Measurements from ENCODE around the gene INTS11. TPM values are rescaled to one million over a fixed set of nuclear protein-coding genes. Genes with fewer than 3 reads are reported as not detected.

Gene INTS11
- total and polyA plus RNA-seq, 2 of the 13 experiments (the other 11 are each of a cell fraction or from before 2014, with no cell fraction given), result 52.8 to 94.8 TPM

DNA sequence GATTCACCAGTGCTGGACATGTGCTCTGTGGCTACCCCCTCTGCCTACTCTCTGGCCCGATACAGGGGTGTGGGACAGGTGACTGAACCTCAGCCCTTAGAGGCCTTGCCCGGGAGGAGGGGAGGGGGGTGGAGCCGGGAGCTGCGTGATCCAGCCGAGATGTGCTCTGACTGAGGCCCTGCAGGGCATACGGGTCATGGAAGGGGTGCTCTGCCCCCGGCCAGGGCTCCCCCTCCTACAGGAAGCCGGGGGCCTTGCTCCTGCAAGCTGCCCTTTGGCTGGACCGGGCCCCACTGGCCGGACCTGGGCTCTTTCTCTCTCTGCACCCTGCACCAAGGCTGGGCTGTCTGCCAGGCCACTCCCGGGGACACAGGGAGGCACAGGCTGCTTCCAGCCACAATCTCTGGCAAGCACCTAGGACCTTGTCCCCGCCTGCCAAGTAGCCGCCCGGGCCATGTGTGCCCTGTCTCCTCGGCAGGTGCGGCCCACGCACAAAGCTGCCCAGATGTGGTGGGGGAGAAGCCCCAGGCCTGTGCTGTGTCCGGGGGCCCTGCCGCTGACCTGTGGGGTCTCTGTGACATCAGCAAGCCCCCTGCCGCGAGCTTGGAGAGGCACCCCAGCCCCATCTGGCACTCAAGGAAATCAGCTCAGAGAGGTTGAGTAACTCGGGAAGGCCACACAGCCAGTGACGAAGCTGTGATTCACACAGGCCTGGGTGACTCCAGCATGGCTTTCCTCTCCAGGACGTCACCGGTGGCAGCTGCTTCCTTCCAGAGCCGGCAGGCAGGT lies 42.7 kb downstream of the INTS11 start (continued):
- TF ChIP-seq, protein P1, sequence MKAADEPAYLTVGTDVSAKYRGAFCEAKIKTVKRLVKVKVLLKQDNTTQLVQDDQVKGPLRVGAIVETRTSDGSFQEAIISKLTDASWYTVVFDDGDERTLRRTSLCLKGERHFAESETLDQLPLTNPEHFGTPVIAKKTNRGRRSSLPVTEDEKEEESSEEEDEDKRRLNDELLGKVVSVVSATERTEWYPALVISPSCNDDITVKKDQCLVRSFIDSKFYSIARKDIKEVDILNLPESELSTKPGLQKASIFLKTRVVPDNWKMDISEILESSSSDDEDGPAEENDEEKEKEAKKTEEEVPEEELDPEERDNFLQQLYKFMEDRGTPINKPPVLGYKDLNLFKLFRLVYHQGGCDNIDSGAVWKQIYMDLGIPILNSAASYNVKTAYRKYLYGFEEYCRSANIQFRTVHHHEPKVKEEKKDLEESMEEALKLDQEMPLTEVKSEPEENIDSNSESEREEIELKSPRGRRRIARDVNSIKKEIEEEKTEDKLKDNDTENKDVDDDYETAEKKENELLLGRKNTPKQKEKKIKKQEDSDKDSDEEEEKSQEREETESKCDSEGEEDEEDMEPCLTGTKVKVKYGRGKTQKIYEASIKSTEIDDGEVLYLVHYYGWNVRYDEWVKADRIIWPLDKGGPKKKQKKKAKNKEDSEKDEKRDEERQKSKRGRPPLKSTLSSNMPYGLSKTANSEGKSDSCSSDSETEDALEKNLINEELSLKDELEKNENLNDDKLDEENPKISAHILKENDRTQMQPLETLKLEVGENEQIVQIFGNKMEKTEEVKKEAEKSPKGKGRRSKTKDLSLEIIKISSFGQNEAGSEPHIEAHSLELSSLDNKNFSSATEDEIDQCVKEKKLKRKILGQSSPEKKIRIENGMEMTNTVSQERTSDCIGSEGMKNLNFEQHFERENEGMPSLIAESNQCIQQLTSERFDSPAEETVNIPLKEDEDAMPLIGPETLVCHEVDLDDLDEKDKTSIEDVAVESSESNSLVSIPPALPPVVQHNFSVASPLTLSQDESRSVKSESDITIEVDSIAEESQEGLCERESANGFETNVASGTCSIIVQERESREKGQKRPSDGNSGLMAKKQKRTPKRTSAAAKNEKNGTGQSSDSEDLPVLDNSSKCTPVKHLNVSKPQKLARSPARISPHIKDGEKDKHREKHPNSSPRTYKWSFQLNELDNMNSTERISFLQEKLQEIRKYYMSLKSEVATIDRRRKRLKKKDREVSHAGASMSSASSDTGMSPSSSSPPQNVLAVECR (CRISPR knock-in tag; IDR thresholded peaks at IDR 0.05; ENCODE audit: borderline replicate concordance), result peak; percentile 69; the same call in 1 of the 2 replicates
- TF ChIP-seq ZNF788 (CRISPR knock-in tag; IDR thresholded peaks at IDR 0.05; ENCODE audit: borderline replicate concordance), result peak; percentile 97; the same call in 1 of the 2 replicates
- TF ChIP-seq SRY (CRISPR knock-in tag; IDR thresholded peaks at IDR 0.05), result no peak
- TF ChIP-seq PRMT3 (CRISPR knock-in tag; IDR thresholded peaks at IDR 0.05; ENCODE audit: borderline replicate concordance, low read depth), result no peak
- peak; percentile 69 for TF ChIP-seq SPEN (CRISPR knock-in tag; IDR thresholded peaks at IDR 0.05; ENCODE audit: low read depth)
- TF ChIP-seq CEBPB (IDR thresholded peaks at IDR 0.05; ENCODE audit: borderline replicate concordance, low read depth, low read length), result no peak
- no peak for TF ChIP-seq ZNF709 (CRISPR knock-in tag; IDR thresholded peaks at IDR 0.05)
- no peak for TF ChIP-seq ETV6 (CRISPR knock-in tag; conservative IDR thresholded peaks at IDR 0.05)
- TF ChIP-seq ATAD3A (CRISPR knock-in tag; IDR thresholded peaks at IDR 0.05), result no peak
- no peak for TF ChIP-seq ZNF337 (CRISPR knock-in tag; IDR thresholded peaks at IDR 0.05; ENCODE audit: borderline replicate concordance, low read depth)
- peak; percentile 72; the same call in 1 of the 2 replicates for TF ChIP-seq GABPB1 (CRISPR knock-in tag; IDR thresholded peaks at IDR 0.05)
- TF ChIP-seq ZNF777 (CRISPR knock-in tag; IDR thresholded peaks at IDR 0.05), result no peak
- TF ChIP-seq CBX5 (CRISPR knock-in tag; IDR thresholded peaks at IDR 0.05; ENCODE audit: borderline replicate concordance), result no peak
- no peak for TF ChIP-seq CAMTA2 (CRISPR knock-in tag; IDR thresholded peaks at IDR 0.05; ENCODE audit: borderline replicate concordance)
- no peak for TF ChIP-seq FOXA3 (CRISPR knock-in tag; IDR thresholded peaks at IDR 0.05)
- TF ChIP-seq, protein P2, sequence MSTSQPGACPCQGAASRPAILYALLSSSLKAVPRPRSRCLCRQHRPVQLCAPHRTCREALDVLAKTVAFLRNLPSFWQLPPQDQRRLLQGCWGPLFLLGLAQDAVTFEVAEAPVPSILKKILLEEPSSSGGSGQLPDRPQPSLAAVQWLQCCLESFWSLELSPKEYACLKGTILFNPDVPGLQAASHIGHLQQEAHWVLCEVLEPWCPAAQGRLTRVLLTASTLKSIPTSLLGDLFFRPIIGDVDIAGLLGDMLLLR (CRISPR knock-in tag; IDR thresholded peaks at IDR 0.05), result no peak
- TF ChIP-seq RELA (CRISPR knock-in tag; IDR thresholded peaks at IDR 0.05), result 0 out of 2 replicates have a peak, but pooled peaks have one; percentile 19
- TF ChIP-seq HIVEP1 (CRISPR knock-in tag; IDR thresholded peaks at IDR 0.05), result peak; percentile 62; the same call in 1 of the 2 replicates
- no peak for TF ChIP-seq LCORL (IDR thresholded peaks at IDR 0.05)
- peak; percentile 95 for TF ChIP-seq LCORL (CRISPR knock-in tag; IDR thresholded peaks at IDR 0.05)
- no peak; the same call in 1 of the 2 replicates for TF ChIP-seq THAP11 (CRISPR knock-in tag; IDR thresholded peaks at IDR 0.05)
- TF ChIP-seq, protein P3, sequence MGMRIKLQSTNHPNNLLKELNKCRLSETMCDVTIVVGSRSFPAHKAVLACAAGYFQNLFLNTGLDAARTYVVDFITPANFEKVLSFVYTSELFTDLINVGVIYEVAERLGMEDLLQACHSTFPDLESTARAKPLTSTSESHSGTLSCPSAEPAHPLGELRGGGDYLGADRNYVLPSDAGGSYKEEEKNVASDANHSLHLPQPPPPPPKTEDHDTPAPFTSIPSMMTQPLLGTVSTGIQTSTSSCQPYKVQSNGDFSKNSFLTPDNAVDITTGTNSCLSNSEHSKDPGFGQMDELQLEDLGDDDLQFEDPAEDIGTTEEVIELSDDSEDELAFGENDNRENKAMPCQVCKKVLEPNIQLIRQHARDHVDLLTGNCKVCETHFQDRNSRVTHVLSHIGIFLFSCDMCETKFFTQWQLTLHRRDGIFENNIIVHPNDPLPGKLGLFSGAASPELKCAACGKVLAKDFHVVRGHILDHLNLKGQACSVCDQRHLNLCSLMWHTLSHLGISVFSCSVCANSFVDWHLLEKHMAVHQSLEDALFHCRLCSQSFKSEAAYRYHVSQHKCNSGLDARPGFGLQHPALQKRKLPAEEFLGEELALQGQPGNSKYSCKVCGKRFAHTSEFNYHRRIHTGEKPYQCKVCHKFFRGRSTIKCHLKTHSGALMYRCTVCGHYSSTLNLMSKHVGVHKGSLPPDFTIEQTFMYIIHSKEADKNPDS (CRISPR knock-in tag; IDR thresholded peaks at IDR 0.05), result no peak
- no peak for TF ChIP-seq ZNF530 (CRISPR knock-in tag; IDR thresholded peaks at IDR 0.05; ENCODE audit: low read depth)
